ENCODE measurements around the gene STX1B. TPM values are rescaled to one million over a fixed set of nuclear protein-coding genes. Genes with fewer than 3 reads are reported as not detected.

Gene STX1B
- total RNA-seq, 1 donor from 2014 or later, result 1.6 TPM

- DNase-seq (ENCODE audit: low spot score), result no peak
- intact Hi-C loops (cut with DNase I), result no loop called here
Observed at GRCh38 chr16:30961384-30961783, 49.1 kb downstream of the STX1B start.

- DNase-seq (ENCODE audit: low spot score), result no peak
- intact Hi-C loops (cut with DNase I), result loop anchor here (5.0 to 10.0 kb wide), 3 partner anchors 114 to 916 kb away; partner anchors contain the start of genes ARMC5, ZNF267, ZNF646 and ZNF668
Observed at GRCh38 chr16:30958175-30959079, 52.0 kb downstream of the STX1B start.

DNA sequence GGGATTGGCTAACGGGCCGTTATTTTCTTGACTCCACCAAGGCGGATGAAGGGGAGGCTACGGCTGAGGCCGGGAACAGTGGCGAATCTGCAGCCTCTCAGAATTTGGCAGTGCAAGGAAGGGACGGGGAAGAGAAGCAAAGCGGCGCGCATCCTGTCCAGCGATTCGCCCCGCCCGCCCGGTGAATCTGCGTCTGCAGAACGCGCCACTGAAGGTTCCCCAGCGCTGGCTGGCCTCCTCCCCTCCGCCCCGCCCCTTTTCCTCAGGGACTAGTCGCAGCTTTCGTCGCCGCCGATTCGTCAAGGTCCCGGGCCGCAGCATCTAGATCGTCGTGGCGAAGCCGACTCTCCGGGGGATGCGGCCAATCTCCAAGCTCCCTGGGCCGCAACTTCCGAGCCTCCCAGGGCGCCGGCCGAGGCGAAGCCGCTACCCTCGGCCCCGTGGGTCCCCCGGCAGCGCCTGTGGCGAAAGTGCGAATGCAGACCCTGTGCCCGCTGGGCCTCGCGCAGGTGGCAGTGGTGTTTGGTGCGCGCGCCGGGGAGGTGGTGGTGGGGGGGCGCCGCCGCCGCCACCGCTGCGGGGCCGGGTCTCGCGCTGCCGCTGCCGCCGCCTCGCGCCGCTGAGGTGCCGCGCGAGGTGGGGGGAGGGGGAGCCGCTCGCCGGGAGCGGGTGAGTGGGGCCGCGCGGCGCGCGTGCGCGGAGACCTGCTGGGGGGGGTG lies 52.8 kb downstream of the STX1B start, which contains the start of gene SETD1A:
SETD1A (plus strand) TSS at position 299 of the 719 bp plus-strand sequence. CDS start 978 bp downstream, outside the sequence.
- intact Hi-C loops (cut with DNase I), result loop anchor here (5.0 to 10.0 kb wide), 3 partner anchors 115 to 917 kb away; partner anchors contain the start of genes ARMC5, ZNF267, ZNF646 and ZNF668
- peak; percentile 98 for DNase-seq (ENCODE audit: low spot score)

DNA sequence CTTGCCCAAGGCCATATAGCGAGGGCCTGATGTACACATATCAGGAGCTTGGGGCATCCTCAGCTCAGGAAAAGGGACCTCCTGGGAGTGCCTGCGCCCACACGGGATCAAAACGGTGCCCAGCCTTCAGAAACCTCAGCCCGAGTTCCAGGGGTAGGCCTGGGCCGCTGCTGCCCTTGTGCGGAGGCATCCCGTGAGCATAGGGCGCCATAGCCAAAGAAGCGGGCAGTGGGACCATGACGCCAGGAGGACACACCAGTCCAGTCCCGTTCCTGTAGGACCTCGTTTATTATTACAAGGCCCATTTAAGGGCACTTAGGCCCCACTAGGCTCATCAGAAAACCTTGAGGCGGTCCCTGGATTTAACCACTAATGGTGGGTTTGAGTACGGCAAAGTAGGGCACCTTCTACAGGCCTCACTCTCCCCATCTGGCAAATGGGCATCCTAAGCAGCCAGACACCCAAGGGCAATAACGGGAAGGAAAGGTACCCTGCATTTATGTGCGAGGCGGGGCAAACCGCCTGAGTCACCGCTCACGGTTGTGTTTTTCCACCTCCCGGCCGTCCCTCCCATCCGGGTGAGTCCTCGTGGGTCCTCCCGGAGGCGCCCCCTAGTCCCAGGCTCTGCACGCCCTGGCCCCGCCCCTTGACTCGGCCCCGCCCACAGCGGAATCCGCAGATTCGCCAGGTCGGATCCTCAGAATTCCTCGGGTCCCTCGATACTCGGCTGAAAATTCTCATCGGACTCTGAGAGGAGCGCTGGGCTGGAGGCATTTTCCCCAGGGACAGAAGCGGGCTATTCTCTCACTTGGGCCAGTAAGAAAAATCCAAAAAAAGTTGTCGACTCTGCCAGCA lies 53.6 kb downstream of the STX1B start:
- intact Hi-C loops (cut with DNase I), result loop anchor here (5.0 to 10.0 kb wide), 3 partner anchors 115 to 918 kb away; partner anchors contain the start of genes ARMC5, ZNF267, ZNF646 and ZNF668
- peak; percentile 92 for DNase-seq (ENCODE audit: low spot score)

GRCh38 chr16:30954993-30955392 lies 55.4 kb downstream of the STX1B start:
- no peak for DNase-seq (ENCODE audit: low spot score)
- intact Hi-C loops (cut with DNase I), result loop anchor here (5.0 to 10.0 kb wide), 3 partner anchors 117 to 920 kb away; partner anchors contain the start of genes ARMC5, ZNF267, ZNF646 and ZNF668

DNA sequence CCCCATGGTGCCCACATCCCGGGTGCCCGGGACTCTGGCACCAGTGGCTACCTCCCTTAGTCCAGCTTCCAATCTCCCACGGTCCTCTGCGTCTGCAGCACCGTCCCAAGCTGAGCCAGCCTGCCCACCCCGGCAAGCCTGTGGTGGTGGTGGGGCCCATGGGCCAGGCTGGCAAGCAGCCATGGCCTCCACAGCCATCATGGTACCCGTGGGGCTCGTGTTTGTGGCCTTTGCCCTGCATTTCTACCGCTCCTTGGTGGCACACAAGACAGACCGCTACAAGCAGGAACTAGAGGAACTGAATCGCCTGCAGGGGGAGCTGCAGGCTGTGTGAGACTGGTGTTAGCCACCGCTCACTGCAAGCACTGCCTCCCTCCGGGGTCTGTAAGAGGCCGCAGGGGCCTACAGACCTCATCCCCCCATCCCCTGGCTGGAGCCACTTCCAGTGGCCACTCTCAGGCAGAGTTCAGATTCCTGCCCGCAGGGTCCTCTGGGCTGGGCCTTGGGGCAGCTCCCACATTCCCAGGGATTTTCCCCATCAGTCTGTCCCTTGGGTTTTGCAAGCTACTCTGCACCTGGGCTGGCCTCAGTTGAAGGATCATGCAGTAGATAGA lies 56.8 kb downstream of the STX1B start:
- DNase-seq (ENCODE audit: low spot score), result no peak
- intact Hi-C loops (cut with DNase I), result loop anchor here (10.0 kb wide), 2 partner anchors 501 to 921 kb away; partner anchors contain the start of genes ARMC5 and ZNF267

- intact Hi-C loops (cut with DNase I), result loop anchor here (10.0 kb wide), 2 partner anchors 502 to 922 kb away; partner anchors contain the start of genes ARMC5 and ZNF267
- no peak for DNase-seq (ENCODE audit: low spot score)
Observed at GRCh38 chr16:30953111-30953510, 57.3 kb downstream of the STX1B start.

DNA sequence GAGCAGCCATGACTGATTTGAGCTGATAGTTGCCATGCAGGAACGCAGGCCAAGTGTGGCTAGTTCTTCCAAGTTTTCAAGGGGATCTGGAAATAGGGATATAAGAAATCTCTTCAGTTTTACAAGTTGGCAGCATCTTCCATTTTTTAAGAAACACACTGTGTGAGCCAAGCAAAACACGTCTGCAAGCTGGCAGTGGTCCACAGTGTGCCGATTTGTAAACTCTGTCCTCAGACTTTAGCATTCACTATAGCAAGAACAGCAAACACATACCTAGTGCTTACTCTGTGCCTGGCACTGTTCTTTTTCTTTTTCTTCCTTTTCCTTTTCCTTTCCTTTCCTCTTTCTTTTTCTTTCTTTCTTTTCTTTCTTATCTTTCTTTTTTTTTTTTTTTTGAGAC lies 58.7 kb downstream of the STX1B start:
- intact Hi-C loops (cut with DNase I), result loop anchor here (10.0 kb wide), 2 partner anchors 503 to 923 kb away; partner anchors contain the start of genes ARMC5 and ZNF267

GRCh38 chr16:30951193-30951592 lies 59.2 kb downstream of the STX1B start:
- intact Hi-C loops (cut with DNase I), result loop anchor here (10.0 kb wide), 2 partner anchors 504 to 924 kb away; partner anchors contain the start of genes ARMC5 and ZNF267
- no peak for DNase-seq (ENCODE audit: low spot score)

More for the DNA sequence above, 58.7 kb downstream of the STX1B start:
- no peak for DNase-seq (ENCODE audit: low spot score)

- no peak for DNase-seq (ENCODE audit: low spot score)
- intact Hi-C loops (cut with DNase I), result loop anchor here (10.0 kb wide), 2 partner anchors 504 to 924 kb away; partner anchors contain the start of genes ARMC5 and ZNF267
Observed at GRCh38 chr16:30950516-30951065, 59.8 kb downstream of the STX1B start.

DNA sequence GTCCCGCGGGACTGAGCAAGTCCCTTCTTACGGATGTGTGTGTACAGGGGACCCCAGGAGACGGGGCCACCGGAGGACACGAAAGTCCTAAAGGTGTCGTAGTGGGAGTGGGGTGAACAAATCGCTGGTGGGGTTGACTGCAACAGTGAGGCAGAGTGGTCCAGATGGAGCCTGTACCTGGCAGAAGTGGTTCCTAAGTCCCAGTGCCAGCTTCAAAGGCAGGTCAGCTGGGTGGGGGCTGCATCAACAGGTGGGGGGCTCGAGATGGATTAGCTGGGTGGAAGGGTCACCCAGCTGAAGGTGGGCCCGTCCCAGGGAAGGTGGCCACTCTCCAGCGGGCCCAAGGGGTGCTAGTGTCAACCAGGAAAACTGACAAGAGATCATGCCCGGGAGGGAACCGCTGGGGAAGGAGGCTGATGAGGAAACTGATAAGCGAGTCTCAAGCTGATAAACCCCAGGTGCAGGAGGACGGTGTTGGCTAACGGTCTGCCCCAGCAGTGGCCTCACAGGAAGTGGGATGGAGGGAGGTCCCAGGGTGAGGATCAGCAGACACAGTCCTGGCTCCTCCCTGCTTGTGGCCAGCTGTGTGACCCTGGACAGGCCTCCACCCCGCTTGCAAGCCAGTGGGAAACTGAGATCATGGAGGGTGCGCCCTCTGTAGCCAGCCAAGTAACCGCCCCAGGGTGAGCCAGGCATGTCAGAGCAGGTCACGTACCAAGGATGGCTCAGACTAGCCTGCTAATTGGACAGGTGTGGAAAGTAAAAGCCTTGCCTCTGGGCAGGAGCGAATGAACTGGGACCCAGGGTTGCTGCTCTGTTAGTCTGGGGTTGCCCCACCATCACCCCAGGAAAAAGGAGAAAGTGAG lies 60.6 kb downstream of the STX1B start:
- intact Hi-C loops (cut with DNase I), result loop anchor here (10.0 kb wide), 2 partner anchors 505 to 925 kb away; partner anchors contain the start of genes ARMC5 and ZNF267

DNA sequence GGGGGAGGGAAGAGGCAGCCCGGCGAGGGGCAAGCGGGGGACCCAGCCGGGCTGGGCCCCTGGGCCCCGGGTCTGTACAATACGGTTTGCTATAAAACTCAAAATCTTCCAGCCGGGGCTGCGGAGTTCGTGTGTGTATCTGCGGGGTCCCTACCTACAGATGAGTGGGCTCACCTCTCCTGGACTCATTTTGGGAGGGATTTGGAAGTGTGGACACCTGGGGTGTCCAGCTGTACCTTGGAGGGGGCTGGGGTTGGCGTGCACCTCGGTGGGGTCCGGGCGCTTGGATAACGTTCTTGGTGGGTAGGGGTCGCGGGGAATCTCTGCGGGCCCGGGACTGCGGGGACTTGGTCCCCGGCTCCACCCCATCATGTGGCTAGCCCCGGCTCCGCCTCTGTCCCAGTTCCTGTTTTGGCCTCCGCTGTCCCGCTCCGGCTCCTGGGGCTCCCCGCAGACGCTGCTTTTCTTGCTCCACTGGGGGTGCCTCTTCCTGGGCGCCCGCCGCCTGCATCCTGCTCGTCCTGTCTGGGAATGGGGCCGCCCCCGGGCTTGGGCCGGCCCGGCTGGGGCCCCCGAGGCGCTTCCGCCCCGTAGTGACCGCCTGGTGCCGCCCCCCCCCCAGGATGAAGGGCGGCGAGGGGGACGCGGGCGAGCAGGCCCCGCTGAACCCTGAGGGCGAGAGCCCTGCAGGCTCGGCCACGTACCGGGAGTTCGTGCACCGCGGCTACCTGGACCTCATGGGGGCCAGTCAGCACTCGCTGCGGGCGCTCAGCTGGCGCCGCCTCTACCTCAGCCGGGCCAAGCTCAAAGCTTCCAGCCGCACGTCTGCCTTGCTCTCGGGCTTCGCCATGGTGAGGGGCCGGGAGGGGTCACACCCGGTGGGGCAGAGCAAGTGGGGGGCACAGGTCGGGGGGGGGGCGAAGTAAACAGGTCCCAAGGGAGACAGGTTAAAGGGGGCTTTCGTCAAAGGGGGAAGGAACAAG lies 61.5 kb downstream of the STX1B start, which contains the start of gene ORAI3:
ORAI3 (plus strand) TSS at position 402 of the 983 bp plus-strand sequence; CDS start at position 624, 222 bp downstream.
- DNase-seq (ENCODE audit: low spot score), result peak; percentile 94
- intact Hi-C loops (cut with DNase I), result no loop called here

More for the DNA sequence above, 60.6 kb downstream of the STX1B start:
- peak; percentile 89 for DNase-seq (ENCODE audit: low spot score)

GRCh38 chr16:30947859-30948666 lies 62.4 kb downstream of the STX1B start:
- DNase-seq (ENCODE audit: low spot score), result no peak
- intact Hi-C loops (cut with DNase I), result no loop called here

- intact Hi-C loops (cut with DNase I), result no loop called here
- DNase-seq (ENCODE audit: low spot score), result no peak
Observed at GRCh38 chr16:30947541-30947858, 62.9 kb downstream of the STX1B start.

All from cardiac septum (tissue), 1 donor.